ENCODE results near the gene FREY1.

FREY1 gene

DNA sequence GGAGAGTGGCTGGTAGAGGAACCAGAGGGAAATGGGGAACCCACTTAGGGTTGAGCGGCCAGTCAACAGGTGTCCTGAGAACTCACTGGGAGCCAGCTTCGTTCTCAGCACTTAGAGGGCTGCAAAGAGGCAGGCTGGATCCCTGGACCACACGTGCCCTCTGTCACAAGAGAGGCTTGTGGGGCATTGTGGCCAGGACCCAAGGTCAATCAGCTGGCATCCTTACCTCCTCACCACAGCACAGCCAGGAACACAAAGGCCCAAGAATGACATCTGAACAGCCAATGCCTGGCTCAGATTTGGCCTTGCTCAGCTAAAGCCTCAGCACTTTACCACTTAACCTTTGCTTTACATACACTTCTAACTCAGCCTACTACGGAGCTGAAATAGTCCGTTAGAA is 14.2 kb downstream of the FREY1 start:
- DNase-seq: no peak

GRCh38 chr11:45890886-45891550 is 16.1 kb downstream of the FREY1 start:
- no peak for DNase-seq

- no peak for DNase-seq
Observed at GRCh38 chr11:45889966-45890365, 17.1 kb downstream of the FREY1 start.

DNA sequence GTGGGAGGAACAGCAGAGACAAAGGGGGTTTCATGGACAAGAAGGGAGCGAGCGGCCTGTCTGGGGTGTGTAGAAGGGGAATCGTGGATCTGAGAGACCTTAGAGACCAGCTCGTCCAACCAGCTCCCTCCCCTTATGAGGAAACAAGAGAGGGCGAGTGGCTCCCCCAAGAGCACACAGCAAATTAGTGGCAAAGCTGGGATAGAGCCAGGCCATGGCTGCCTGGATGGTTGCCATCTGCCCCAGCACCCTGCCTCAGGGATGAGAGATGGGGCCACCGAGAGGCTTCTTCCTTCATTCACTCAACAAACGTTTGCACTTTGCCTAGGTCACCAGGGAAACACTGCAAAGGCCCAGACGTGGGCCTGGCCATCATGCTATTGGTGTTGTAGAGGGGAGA is 17.5 kb downstream of the FREY1 start:
- no peak for DNase-seq

DNA sequence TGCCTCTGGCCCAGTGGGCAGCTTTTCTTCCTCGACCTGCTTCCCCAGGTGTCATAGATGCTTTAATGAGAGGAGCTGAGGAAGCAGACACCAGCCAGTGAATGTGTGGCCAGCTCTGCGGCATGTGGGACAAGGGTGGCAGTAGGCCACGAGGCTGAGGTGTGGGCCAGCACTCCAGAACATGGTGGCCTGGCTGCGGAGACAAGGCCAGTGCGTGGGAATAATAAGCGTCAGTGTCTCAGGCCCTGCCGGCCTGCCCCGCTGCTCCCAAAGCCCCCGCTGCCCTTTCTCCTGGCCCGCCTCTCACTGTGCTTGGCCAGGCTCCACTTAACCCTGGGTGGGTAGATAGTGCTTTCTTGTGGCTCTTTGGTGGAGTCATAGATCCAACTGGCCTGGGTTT is 19.5 kb downstream of the FREY1 start:
- no peak for DNase-seq

DNA sequence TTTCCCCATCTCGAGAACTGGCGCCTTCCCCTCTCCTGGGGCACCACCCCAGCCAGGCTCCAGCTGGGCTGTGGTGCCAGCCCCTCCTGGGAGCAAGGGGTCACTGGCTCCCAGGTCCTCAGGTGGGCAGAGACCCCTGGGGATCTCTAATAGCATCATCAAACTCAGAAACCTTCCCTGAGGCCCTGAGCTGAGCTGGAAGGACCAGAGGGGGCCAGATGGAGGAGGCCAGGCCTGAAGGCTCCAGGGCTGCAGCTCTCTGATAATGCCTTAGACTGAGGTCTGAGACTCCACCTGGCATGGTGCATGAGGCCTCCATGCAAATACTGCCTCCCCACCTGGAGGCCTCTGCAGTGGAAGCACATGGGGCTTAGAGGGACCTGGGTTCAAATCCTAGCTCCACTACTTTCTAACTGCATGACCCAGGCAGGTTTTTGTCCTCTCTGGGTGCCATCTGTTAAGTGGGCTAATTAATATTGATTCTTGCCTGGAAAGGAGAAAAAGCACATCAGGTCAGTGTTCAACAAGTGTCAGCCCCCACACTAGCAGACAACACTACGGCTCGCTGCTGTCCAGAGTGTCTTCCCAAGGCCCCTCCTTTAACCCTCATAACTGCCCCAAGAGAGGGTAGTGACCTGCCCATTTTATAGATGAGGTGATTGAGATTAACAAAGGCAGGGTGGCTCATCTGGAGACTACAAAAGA is 20.1 kb downstream of the FREY1 start:
- DNase-seq: no peak

GRCh38 chr11:45885921-45886721 is 20.9 kb downstream of the FREY1 start:
- no peak for DNase-seq

- peak; percentile 46 for DNase-seq
Observed at GRCh38 chr11:45885274-45885920, 21.7 kb downstream of the FREY1 start, which contains the start of gene MAPK8IP1. Gene MAPK8IP1, plus strand, starts transcription at chr11:45885651. Its CDS starts 170 bp downstream, at chr11:45885821.

DNA sequence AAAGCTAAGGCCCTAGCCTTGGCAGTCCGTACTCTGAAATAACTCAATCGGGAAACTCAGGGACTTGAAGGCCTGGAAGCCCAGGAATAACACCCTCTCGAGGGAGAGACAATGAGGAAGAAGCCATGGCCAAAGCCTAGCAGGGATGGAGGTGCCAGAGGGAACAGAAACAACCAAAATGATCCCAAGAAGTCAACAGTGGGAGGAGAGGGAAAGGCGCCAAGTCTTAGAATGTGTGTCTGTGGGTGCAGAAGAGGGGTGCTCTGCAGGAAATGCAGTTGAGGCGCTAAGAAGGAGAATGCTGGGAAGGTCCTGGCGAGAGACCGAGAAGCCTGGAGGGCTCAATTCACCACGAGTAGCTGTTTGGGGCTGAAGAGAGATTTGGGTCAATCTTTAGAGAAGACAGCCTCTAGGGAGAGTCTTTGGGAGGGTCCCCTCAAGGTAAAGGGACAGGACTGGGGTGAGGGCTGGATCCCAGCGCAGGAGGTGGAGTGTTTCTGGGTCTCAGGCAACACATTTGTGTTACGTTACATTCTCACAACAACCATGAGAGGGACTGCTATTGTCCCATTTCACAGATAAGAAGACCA is 22.4 kb downstream of the FREY1 start:
- DNase-seq: no peak

DNA sequence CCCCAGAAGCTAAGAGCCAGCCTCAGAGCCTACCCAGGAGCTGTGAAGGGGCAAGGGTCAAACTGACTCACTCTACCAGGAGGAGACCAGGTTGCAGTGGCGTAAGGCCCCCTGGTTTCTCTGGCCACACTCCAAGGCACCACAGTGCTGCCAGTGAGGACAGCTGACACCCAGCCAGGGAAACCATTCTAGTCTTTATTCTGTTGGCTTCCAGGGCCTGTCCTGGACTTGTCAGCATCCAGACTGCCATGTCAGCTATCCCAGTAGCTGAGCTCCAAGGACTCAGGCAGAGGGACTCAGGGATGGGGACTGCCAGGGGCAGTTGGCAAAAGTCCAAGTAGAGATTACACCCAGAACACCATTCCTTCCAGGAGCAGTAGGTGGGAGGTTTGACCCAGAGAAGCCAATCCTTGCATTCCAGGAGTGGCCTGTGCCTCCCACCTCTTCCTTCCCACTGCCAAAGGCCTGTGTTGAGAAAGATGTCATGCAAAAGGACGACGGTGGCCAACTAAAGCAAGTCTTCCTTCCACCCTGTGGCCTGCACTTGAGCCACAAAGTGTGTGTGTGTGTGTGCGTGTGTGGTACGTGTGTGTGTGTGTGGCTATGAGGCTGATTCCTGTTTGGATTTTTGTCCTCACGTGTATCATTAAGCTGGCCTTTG is 25.2 kb downstream of the FREY1 start:
- no peak for DNase-seq

- DNase-seq: no peak
Observed at GRCh38 chr11:45880772-45881570, 26.1 kb downstream of the FREY1 start.

GRCh38 chr11:45879803-45880686 is 27.0 kb downstream of the FREY1 start:
- no peak for DNase-seq

DNA sequence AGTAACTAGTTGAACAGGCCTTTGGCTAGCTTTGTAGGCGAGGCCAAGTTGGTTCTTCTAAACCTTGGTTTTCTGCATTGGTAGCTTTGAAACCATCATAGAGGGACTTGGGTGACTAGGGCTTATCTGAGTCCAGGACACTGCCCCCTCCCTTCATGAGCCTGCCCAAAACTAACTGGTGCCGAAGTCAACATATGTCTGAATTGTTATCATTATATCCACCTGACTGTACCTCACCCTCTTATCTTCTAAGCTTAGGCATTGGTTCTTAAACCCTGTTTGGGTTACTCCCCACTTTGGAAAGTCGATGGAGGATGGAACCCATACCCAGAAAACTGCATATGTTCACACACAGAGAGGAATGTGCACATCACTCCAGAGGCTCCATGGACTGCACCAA is 29.2 kb downstream of the FREY1 start:
- DNase-seq: no peak

DNA sequence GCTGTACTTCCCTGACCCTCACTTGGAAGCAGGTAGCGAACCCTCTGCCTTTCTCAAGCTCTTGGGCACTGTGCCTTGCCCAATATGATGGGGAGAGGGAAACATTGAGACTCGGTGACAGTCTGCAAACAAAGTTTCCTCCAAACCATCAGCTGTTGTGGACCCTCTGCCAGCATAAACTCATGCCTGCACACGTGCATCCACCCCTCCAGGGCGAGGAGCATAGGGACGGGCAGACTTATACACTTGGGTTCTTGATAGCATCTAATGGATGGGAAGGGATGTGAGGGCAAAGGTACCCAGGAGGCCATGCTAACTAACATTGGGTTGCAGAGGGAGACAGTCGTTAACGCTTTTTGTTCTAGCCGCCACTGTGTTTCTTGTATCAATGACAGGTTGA is 29.9 kb downstream of the FREY1 start:
- DNase-seq: no peak

DNA sequence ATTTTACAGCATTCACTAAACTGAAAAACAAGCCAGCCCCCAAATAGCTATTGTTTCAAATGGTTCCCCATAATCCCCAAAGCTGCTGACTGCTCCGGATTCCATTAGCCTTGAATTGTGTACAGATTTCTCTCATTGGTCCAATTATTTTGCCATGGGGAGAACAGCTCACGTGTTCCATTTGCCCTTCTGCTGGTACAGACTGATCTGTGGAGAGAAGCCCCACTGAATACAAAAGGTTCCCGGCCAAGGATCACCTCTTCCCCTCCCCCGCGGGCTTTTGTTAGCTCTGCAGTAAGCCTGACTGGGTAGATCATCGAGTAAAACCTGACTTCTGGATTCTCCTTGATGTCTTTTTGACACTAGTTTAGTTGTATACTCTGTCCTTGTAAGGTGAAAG is 30.7 kb downstream of the FREY1 start:
- no peak for DNase-seq

DNA sequence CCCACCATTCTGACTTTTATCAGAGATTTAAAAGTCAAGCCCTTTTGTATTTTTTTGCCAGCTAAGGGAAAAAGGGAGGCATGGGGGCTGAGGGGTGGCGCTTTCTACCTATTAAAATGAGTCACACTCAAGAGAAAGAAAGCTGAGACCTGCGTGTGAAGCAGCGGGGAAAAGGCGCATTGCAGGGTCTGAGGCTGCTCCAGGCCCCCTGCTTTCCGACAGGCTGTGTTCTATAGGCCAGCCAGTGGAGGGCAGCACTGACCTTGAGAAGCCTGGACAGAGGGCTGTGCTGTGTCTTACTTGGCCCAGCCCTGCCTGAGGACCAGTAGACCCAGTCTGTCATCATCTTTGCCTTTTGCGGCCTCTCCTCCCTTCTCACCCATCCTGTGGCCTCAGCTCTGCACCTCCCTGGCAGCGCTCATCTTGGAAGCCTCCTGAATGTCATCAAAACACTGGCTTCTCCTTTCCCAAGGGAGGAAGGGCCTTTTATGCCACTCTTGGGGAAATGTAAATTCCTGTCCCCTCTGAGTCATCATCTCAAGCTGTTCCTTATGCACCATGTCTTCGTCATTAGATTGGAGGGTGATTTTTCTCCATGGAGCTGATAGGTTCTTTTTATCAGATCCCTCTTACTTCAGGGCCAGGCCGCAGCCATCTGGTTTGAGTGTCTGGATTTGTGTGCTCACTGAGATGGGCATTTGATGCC is 34.3 kb downstream of the FREY1 start:
- DNase-seq: no peak

DNA sequence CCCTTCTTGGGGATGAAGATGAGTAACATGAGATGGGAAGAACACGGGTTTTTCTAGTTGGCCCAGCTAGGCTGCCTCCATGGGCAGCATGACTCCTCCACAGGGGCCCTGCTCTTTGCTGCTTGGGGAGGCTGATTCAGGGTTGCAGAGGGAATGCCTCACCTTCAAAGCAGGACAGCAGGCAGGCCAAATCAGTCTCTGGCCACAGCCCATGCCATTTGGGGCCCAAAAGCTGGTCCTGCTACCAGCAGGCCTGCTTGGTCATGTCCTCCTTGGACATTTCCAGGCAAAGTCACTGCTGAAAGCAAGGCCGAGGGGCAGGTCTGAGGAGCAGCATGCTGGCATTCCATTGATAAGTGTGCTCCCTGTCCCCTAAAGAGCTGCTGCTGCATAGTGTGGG is 35.4 kb downstream of the FREY1 start:
- no peak for DNase-seq

DNA sequence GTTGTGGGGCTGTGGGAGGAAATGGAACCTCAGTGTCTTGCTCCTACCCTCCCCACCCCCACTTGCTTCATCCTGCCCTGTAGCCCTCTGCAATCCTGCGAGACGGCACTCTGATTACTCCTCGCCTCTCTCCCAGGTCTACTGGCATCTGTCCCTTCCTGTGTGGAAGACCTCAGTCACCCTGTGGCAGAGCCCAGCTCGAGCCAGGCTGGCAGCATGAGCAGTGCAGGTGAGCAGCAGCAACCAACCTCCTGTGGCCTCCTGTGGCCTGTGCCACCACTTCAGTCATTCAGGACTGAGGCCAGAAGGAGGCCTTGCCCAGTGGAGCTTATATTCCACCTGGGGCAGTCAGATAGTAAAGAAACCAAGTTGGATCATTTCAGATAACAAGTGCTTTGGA is 36.4 kb downstream of the FREY1 start:
- DNase-seq: no peak

GRCh38 chr11:45869551-45869950 is 37.5 kb downstream of the FREY1 start:
- no peak for DNase-seq

GRCh38 chr11:45864041-45864440 is 43.0 kb downstream of the FREY1 start:
- no peak for DNase-seq

Measured in activated gamma-delta T cell treated with Interleukin-2 at 50 U/mL for 16 hours (primary cell).